Measurements from ENCODE around the gene RIT1. TPM values are rescaled to one million over a fixed set of nuclear protein-coding genes. Genes with fewer than 3 reads are reported as not detected.

The RIT1 gene, protein sequence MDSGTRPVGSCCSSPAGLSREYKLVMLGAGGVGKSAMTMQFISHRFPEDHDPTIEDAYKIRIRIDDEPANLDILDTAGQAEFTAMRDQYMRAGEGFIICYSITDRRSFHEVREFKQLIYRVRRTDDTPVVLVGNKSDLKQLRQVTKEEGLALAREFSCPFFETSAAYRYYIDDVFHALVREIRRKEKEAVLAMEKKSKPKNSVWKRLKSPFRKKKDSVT
- total RNA-seq = 10 to 100 TPM; 15.6 to 25.0 (median 17.9) TPM

DNA sequence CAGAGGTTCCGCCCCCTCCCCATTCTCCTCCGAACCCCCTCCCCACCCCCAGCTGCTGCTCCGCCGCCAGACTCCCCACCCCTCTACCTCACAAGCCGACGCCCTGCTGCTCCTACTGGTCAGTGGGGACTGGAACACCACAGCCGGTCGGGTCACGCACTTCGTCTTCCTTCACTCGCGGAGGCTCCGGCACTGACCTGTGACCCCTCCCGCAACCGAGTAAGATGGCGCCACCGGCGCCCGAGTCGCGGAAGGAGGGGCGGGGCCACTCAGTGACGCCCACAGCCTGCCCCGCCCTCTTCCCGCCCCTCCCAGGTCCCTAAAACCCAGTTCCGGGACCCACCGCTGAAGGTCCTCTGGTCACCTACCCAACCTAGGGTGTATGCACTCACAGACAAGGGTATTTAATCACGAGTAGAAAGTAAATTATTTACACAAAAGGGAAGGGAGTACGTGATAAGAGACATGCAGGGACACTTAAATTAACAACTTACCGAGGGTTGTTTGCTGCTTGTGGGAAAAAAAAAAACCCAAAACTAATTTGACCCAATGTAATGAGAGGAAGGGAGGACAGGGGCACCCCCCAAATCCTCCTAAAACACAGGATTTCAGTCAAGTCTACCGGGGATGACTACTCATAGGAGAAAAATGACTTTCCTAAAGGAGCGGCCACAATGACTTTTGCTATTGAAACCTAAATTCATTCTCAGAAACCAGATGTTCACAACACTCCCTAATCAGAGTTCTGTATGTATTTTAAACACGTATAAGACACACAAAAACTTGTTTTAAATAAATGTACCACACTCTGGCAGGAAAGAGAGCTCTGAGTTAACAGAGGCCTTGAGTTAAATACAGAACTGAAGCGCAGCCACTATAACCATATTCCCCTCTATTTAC, at the start of gene RIT1:
Gene RIT1 (minus strand): TSS at position 194 of the 900 bp plus-strand sequence. CDS start 588 bp downstream, outside the sequence.
- Mint-ChIP-seq H3K4me1 (ENCODE audit: low read depth) (peaks cover 24% of the 10 kb centered on the region), H3K36me3 (ENCODE audit: insufficient read depth) (peaks cover 25% of the 10 kb centered on the region), H3K9me3 (no peaks in the 10 kb centered on the region), H3K27me3 (ENCODE audit: low read depth) (no peaks in the 10 kb centered on the region), H3K4me3 (peak within 1 kb of the TSS; percentile 93)
- peak; percentile 94 to 96 for ATAC-seq
- peak; percentile 79 for DNase-seq

DNA sequence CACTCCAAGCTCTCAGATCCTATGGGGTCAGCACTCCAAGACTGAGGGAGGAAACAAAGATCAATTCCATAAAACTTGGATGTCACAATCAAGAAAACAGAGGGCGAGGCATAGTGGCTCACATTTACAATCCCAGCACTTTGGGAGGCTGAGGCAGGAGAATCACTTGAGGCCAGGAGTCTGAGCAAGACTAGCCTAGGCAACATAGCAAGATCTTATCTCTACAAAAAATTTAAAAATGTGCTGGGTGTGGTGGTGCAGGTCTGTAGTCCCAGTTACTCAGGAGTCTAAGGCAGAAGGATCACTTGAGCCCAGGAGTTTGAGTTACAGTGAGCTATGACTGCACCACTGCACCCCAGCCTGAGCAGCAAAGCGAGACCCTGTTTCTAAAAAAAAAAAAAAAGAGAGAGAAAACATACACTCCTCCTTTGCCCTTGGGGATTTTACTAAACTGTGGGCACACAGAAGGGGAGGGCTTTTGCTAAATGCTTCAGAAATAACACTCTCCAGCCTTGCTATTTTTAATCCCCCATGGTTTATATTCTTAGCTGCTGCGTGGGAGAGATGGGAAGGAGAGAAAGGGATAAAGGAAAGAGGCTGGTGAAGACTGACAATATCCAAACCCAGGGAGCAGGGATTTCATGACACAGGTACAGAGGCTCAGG, 49.1 kb upstream of the RIT1 start:
- DNase-seq = no peak
- no peaks in the 10 kb centered on the region for H3K27me3 Mint-ChIP-seq (ENCODE audit: low read depth)
- no peak overlapping the region for H3K4me3 Mint-ChIP-seq
- no peak for ATAC-seq
- H3K4me1 Mint-ChIP-seq (ENCODE audit: low read depth) = peaks cover 9% of the 10 kb centered on the region
- no peaks in the 10 kb centered on the region for H3K9me3 Mint-ChIP-seq
- peaks cover 45% of the 10 kb centered on the region for H3K36me3 Mint-ChIP-seq (ENCODE audit: insufficient read depth)

DNA sequence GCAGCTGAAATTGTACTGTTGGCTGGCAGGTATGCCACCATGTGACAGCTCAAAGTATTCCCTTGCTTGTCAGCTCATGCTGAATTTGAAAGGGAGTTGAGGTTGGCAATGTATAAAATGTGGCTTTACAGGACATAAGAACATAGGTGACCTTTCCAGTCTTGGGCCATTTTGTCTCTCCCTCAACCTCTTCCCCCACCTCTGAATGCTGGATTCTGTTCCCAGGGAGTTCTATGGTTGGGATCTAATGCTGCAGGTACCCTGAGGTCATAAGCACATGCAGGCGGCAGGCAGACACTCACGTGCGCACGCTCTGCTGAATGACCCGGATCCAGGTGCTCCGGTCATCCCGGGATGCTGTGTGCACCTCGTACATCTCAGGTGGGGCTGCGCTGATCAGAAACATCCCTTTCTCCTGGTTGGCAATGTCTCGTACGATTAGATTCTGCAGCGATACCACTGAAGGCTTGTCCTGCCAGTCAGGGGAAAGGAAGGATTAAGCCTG, 46.3 kb upstream of the RIT1 start:
- no peaks in the 10 kb centered on the region for H3K27me3 Mint-ChIP-seq (ENCODE audit: low read depth)
- H3K9me3 Mint-ChIP-seq = no peaks in the 10 kb centered on the region
- H3K36me3 Mint-ChIP-seq (ENCODE audit: insufficient read depth) = peaks cover 41% of the 10 kb centered on the region
- peaks cover 9% of the 10 kb centered on the region for H3K4me1 Mint-ChIP-seq (ENCODE audit: low read depth)
- DNase-seq = no peak
- no peak for ATAC-seq
- no peak overlapping the region for H3K4me3 Mint-ChIP-seq

DNA sequence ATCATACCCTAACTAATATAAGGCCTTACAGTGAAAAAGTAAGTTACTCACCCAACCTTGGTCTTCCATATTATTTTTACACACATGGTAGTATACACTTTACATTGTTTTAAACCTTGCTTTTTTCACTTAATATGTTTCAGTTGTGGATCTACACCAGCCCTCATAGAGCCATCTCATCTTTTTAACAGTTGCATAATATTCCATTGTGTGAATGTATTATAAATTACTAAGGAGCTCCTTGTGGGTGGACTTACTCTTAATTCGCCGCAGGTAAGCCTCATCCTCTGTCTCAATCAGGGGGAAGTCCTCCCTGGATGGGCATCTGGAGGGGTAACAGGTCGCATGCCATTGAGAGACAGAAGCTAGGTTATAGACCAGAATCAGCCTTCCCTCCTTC, 43.5 kb upstream of the RIT1 start:
- peaks cover 38% of the 10 kb centered on the region for H3K36me3 Mint-ChIP-seq (ENCODE audit: insufficient read depth)
- no peaks in the 10 kb centered on the region for H3K9me3 Mint-ChIP-seq

DNA sequence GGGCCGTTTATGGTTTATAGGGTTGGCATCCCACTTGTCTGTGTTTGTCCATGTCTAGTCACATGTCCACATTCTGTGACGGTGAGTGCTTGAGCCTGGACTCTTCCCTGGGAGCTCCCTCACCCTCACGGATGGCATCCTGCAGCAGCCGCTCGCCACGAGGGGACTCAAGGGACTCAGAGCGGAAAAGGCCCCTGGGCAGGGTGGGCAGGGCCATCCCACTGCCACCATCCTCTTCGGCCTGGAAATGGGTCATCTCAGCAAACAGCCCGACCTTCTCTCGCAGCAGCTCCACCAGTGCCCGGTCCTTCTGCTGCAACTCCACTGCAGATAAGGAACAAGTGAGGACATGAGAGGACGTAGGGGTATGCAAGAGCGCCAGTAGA, 41.3 kb upstream of the RIT1 start:
- Mint-ChIP-seq H3K9me3 (no peaks in the 10 kb centered on the region), H3K27me3 (ENCODE audit: low read depth) (no peaks in the 10 kb centered on the region), H3K36me3 (ENCODE audit: insufficient read depth) (peaks cover 35% of the 10 kb centered on the region), H3K4me3 (no peak overlapping the region), H3K4me1 (ENCODE audit: low read depth) (no peaks in the 10 kb centered on the region)
- ATAC-seq (no peak), DNase-seq (no peak)

More for the DNA sequence above, 43.5 kb upstream of the RIT1 start:
- ATAC-seq = no peak
- no peaks in the 10 kb centered on the region for H3K4me1 Mint-ChIP-seq (ENCODE audit: low read depth)
- H3K27me3 Mint-ChIP-seq (ENCODE audit: low read depth) = no peaks in the 10 kb centered on the region
- no peak overlapping the region for H3K4me3 Mint-ChIP-seq
- no peak for DNase-seq

DNA sequence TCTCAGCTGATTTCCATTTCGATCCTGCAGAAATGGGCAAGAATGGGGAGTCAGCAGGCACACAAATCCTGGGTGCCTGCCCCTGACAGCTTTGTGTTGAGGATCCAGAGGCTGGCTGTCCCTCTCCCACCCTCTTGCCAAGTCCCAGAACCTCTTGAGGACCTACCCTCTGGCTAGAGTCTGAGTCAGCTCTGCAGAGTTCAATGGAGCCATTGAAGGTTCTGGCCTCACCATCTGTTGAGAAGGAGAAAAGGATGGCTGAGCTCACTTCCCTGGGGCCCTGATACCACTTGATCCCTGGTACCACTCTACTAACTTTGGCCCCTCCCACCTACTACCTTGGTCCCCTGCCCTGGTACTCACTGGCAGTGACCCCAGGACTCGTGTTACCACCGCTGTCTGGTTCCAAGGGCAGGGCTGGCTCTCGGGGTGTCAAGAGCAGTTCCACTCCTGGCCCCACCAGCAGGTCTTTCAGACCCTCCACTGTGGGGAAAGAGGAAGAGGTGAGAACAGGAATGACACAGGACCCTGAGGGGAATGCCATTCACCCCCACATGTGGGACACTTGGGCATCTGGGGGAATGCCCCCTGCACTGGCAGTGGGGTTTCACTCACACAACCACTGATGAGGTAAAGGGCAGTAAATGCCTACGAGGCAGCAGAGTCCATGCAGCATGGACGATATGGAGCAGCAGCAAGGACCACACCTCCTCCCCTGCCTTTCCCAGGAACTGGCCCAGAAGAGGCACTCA, 40.8 kb upstream of the RIT1 start:
- H3K27me3 Mint-ChIP-seq (ENCODE audit: low read depth) = no peaks in the 10 kb centered on the region
- peaks cover 5% of the 10 kb centered on the region for H3K4me1 Mint-ChIP-seq (ENCODE audit: low read depth)
- H3K36me3 Mint-ChIP-seq (ENCODE audit: insufficient read depth) = peaks cover 33% of the 10 kb centered on the region
- H3K4me3 Mint-ChIP-seq = no peak overlapping the region
- DNase-seq (no peak), ATAC-seq (no peak)
- H3K9me3 Mint-ChIP-seq = no peaks in the 10 kb centered on the region

DNA sequence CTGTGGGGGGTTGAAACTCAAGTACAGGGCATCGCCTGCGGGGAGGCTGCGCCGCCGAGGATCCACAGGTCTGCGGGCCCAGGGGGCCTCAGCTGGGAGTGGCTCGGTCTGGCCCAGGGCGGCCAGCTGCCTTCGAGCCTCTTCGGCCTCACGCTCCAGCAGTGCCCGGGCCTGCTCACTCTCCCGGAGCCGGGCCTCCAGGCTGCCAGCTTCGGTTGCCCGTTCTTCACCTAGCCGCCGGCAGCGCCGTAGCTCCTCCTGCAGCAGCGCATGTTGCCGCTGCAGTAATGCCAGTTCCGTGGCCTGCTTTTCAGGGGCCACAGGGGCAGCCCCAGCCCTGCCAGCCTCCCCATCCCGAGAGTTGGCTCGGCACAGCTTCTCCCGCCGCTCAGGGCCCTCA, 39.7 kb upstream of the RIT1 start:
- DNase-seq (no peak), ATAC-seq (no peak)
- no peaks in the 10 kb centered on the region for H3K9me3 Mint-ChIP-seq
- peaks cover 44% of the 10 kb centered on the region for H3K36me3 Mint-ChIP-seq (ENCODE audit: insufficient read depth)
- peaks cover 16% of the 10 kb centered on the region for H3K4me1 Mint-ChIP-seq (ENCODE audit: low read depth)
- no peaks in the 10 kb centered on the region for H3K27me3 Mint-ChIP-seq (ENCODE audit: low read depth)
- H3K4me3 Mint-ChIP-seq = no peak overlapping the region

DNA sequence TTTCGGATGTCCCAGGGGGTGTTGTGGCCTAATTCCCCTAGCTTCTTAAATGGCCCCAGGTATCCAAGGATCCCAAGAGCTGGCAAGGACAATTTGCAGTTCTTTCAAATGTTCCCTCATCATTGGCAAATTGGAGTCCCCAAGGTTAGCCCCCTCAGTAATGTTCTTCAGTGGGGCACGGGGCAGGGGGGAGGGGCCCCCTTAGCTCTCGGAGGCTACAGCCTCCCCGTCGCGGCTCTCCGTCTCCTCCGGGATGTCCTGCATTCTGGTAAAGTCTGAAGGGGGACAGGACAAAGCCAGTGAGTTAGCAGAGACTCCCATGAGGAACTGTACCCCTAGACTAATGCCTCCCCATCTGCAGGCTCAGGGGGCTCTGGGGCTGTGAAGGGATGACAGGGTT, 36.6 kb upstream of the RIT1 start:
- no peak overlapping the region for H3K4me3 Mint-ChIP-seq
- no peaks in the 10 kb centered on the region for H3K9me3 Mint-ChIP-seq
- ATAC-seq = no peak
- no peak for DNase-seq
- H3K4me1 Mint-ChIP-seq (ENCODE audit: low read depth) = peaks cover 30% of the 10 kb centered on the region
- H3K36me3 Mint-ChIP-seq (ENCODE audit: insufficient read depth) = peaks cover 34% of the 10 kb centered on the region
- no peaks in the 10 kb centered on the region for H3K27me3 Mint-ChIP-seq (ENCODE audit: low read depth)

DNA sequence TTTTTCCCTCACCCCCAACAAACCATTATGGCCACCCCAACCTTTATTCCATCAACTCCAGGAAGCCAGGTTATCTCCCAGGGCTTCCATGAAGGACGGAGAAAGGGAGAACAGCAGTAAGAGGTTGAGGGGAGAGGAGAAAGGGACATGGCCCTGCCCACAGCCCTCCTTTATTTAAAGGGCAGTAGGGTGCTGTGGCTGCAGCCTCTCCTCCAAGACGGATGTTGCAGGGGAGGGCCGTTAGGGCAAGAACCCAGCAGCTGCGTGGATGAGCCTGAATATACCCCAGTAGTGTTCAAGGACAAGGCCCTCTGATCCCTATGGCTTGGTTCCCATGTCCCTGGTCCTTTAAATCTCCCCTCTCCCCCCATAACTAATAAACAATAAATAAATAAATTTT, 36.1 kb upstream of the RIT1 start:
- H3K4me3 Mint-ChIP-seq = no peak overlapping the region
- peaks cover 32% of the 10 kb centered on the region for H3K36me3 Mint-ChIP-seq (ENCODE audit: insufficient read depth)
- no peaks in the 10 kb centered on the region for H3K9me3 Mint-ChIP-seq
- DNase-seq = no peak
- ATAC-seq = no peak
- peaks cover 32% of the 10 kb centered on the region for H3K4me1 Mint-ChIP-seq (ENCODE audit: low read depth)
- no peaks in the 10 kb centered on the region for H3K27me3 Mint-ChIP-seq (ENCODE audit: low read depth)

DNA sequence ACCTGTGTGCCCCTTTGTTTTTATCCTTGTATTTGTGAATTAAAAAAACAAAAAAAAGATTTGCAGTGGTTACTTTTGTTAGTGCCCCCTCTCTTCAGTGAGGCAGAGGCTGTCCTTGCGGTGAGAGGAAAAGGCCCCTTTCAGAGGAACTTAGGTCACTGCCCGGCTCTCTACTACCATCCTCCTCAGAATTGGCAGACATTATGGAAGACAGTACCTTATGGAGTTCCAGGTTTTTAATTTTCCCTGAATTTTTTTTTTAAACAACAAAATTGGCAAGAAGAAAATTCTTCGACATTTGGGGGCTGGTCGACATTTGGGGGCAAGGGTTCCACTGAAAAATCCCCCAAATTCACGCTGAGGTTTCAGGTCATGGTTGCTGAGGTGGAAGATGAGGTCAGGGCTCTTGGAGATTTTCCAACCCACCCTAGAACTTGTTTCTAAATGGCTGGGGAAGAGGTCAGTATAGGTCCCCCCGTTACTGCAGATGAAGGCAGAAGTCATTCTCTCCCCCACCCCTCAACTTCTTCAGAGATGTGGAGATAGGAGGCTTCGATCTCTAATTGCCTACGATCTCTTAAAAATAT, 35.6 kb upstream of the RIT1 start:
- Mint-ChIP-seq H3K36me3 (ENCODE audit: insufficient read depth) (peaks cover 27% of the 10 kb centered on the region), H3K9me3 (no peaks in the 10 kb centered on the region), H3K4me3 (peak overlapping the region; percentile 59), H3K4me1 (ENCODE audit: low read depth) (peaks cover 38% of the 10 kb centered on the region), H3K27me3 (ENCODE audit: low read depth) (no peaks in the 10 kb centered on the region)
- ATAC-seq (peak in 1 of 2 donors; percentile 16), DNase-seq (no peak)

DNA sequence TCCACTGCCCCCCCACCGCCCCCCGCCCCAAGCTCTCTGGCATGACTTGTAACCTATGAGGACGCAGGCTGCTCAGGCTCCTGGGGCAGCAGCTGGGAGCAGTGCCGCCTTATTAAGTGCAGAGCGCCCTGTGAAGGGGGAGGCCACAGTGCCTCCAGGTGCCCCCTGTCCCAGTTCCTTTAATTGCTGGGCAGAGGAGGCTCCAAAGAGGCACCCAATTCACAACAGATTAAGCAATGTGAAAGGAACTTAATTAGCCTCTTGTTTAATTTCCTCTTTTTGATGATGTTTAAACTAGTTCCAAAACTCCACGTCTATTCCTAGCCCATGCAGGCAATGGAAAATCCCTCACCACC, 33.3 kb upstream of the RIT1 start:
- no peaks in the 10 kb centered on the region for H3K27me3 Mint-ChIP-seq (ENCODE audit: low read depth)
- H3K4me3 Mint-ChIP-seq = peak overlapping the region; percentile 38
- H3K9me3 Mint-ChIP-seq = no peaks in the 10 kb centered on the region
- no peak for ATAC-seq
- peaks cover 58% of the 10 kb centered on the region for H3K4me1 Mint-ChIP-seq (ENCODE audit: low read depth)
- DNase-seq = no peak
- peaks cover 16% of the 10 kb centered on the region for H3K36me3 Mint-ChIP-seq (ENCODE audit: insufficient read depth)

DNA sequence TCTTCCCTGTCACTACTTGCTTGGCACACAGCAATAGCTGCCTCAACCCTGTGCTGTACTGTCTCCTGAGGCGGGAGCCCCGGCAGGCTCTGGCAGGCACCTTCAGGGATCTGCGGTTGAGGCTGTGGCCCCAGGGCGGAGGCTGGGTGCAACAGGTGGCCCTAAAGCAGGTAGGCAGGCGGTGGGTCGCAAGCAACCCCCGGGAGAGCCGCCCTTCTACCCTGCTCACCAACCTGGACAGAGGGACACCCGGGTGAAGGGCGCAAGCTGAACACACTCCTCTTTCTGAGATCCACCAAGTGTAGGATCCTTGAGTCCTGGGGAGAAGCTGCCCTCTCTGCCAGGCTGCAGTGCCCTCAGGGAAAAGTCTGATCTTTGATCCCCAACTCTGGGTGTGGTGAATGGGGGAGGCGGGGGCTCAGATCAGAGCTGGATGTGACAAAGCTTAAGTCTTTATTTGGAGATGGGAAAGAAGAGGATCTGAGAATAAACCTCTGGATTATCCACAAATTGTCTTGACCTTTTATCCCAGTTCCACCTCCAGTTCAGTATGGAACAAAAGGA, 31.5 kb upstream of the RIT1 start:
- no peak overlapping the region for H3K4me3 Mint-ChIP-seq
- ATAC-seq (no peak), DNase-seq (no peak)
- H3K36me3 Mint-ChIP-seq (ENCODE audit: insufficient read depth) = peaks cover 16% of the 10 kb centered on the region
- no peaks in the 10 kb centered on the region for H3K27me3 Mint-ChIP-seq (ENCODE audit: low read depth)
- no peaks in the 10 kb centered on the region for H3K9me3 Mint-ChIP-seq
- peaks cover 62% of the 10 kb centered on the region for H3K4me1 Mint-ChIP-seq (ENCODE audit: low read depth)

DNA sequence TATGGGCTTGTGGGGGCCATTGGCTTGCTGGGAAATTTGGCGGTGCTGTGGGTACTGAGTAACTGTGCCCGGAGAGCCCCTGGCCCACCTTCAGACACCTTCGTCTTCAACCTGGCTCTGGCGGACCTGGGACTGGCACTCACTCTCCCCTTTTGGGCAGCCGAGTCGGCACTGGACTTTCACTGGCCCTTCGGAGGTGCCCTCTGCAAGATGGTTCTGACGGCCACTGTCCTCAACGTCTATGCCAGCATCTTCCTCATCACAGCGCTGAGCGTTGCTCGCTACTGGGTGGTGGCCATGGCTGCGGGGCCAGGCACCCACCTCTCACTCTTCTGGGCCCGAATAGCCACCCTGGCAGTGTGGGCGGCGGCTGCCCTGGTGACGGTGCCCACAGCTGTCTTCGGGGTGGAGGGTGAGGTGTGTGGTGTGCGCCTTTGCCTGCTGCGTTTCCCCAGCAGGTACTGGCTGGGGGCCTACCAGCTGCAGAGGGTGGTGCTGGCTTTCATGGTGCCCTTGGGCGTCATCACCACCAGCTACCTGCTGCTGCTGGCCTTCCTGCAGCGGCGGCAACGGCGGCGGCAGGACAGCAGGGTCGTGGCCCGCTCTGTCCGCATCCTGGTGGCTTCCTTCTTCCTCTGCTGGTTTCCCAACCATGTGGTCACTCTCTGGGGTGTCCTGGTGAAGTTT, 30.8 kb upstream of the RIT1 start:
- peaks cover 58% of the 10 kb centered on the region for H3K4me1 Mint-ChIP-seq (ENCODE audit: low read depth)
- DNase-seq = no peak
- H3K27me3 Mint-ChIP-seq (ENCODE audit: low read depth) = no peaks in the 10 kb centered on the region
- peaks cover 12% of the 10 kb centered on the region for H3K36me3 Mint-ChIP-seq (ENCODE audit: insufficient read depth)
- no peak for ATAC-seq
- no peaks in the 10 kb centered on the region for H3K9me3 Mint-ChIP-seq
- no peak overlapping the region for H3K4me3 Mint-ChIP-seq
